Measurements from ENCODE around the gene RASAL2. TPM values are rescaled to one million over a fixed set of nuclear protein-coding genes. Genes with fewer than 3 reads are reported as not detected.

RASAL2 gene
- total and polyA plus RNA-seq, 2 of the 4 experiments (the other 2 are of a cell fraction), result 13.1 to 20.6 TPM

DNA sequence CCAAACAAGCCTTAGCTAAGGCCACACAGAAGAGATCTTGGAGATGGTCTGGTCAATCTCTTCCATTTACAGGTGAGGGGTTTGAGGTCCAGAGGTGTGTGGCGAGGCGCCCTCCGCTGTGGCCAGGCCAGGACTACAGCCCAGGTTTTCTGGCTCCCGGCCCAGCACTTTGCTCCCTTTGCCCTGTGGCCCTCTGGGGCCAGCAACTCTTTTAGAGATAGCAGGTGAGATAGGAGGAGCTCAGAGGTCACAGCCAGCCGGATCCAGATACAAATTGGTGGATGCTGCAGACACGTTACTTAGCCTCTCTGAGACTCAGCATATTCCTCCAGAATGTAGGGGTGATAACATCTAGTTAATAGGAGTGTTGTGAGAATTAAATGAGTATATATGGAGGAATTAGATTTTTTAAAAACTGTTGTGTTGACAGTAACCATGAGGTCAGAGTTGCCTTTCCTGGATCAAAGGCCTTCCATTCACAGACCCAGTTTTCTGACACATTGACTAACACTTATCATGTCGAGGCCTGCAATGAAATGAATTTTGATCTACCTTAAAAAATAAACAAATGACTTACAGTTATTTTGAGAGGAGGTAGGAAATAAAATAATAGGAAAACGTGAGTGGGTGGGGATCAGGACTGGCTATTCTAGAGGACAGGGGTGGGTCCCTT lies 435.6 kb downstream of the RASAL2 start:
- no peak overlapping the region for H4K91ac ChIP-seq (ENCODE audit: insufficient read depth, low read depth, low read length)
- H2BK20ac ChIP-seq (ENCODE audit: low read depth, low read length), result peak overlapping the region; percentile 2
- H3K4me1 ChIP-seq (ENCODE audit: control insufficient read depth, insufficient read depth, low read length), result peaks cover 14% of the 10 kb centered on the region
- H4K8ac ChIP-seq (ENCODE audit: low read depth in 2 of 2, low read length in 2 of 2), result no peak overlapping the region
- dilution Hi-C loops (cut with HindIII; ENCODE audit: low sequenced_read_pairs, unreplicated experiment) (no loop called here), intact Hi-C loops (cut with micrococcal nuclease) (loop anchor here (5.0 kb wide), 3 partner anchors 217 to 838 kb away; partner anchors contain the start of genes AXDND1 and SOAT1), in situ Hi-C loops (cut with MboI; ENCODE audit: low sequenced_read_pairs) (loop anchor here (5.0 to 10.0 kb wide), 2 partner anchors 478 to 835 kb away; partner anchors contain the start of gene AXDND1)
- H3K36me3 ChIP-seq (ENCODE audit: control insufficient read depth, insufficient read depth, low read length), result no peaks in the 10 kb centered on the region
- peak overlapping the region; percentile 16; the same call in 1 of the 2 replicates for H2AK5ac ChIP-seq (ENCODE audit: low read depth, low read length)
- no peak for DNase-seq
- WGBS, 2 experiments (ENCODE audit: extremely low coverage in 2 of 2, insufficient read length in 1 of 2), result 100% methylated on average over 2 of the region's 8 CpGs; no CpG with 5 or more reads in 1 of the 2 experiments
- no peak overlapping the region for H2BK5ac ChIP-seq (ENCODE audit: low read depth, low read length, poor library complexity, severe bottlenecking)
- BruUV-seq (replicated peaks), result no TSS peak
- H2BK120ac ChIP-seq (ENCODE audit: low read depth, low read length), result peak overlapping the region; percentile 6; the same call in 1 of the 2 replicates
- no peak overlapping the region for H3K14ac ChIP-seq (replicated peaks; ENCODE audit: low read depth, low read length)
- no peak overlapping the region for H3K4me3 ChIP-seq (ENCODE audit: insufficient read depth, low read depth, low read length)
- H3K9ac ChIP-seq (ENCODE audit: low read depth, low read length), result no peak overlapping the region
- H3K9me3 ChIP-seq (ENCODE audit: control insufficient read depth, insufficient read depth, low read length), result no peaks in the 10 kb centered on the region
- no peak overlapping the region; the same call in 1 of the 2 replicates for H3K4ac ChIP-seq (ENCODE audit: low read depth, low read length)
- H4K20me1 ChIP-seq (ENCODE audit: insufficient read depth, low read length), result no peaks in the 10 kb centered on the region; the same call in 1 of the 2 replicates
- peaks cover 6% of the 10 kb centered on the region; the same call in 1 of the 2 replicates for H3K9me1 ChIP-seq (ENCODE audit: insufficient read depth, low read length)
- H3K79me1 ChIP-seq (ENCODE audit: low read depth in 1 of 2, low read length in 2 of 2), result no peaks in the 10 kb centered on the region
- H4K5ac ChIP-seq (ENCODE audit: low read depth, low read length), result no peak overlapping the region
- ChIA-PET POLR2A (ENCODE audit: unreplicated experiment) (no interaction called here), CTCF (interaction anchor here (0.9 kb wide), 1 partner anchor 478 kb away, joined by 3 read pairs; no protein-coding TSS in a partner anchor)
- no peaks in the 10 kb centered on the region for H3K27me3 ChIP-seq (ENCODE audit: control insufficient read depth, insufficient read depth, low read length)
- TF ChIP-seq SMC3 (IDR thresholded peaks at IDR 0.05; ENCODE audit: low read depth, low read length) (no peak), CHD1 (IDR thresholded peaks at IDR 0.05; ENCODE audit: low read depth, low read length) (no peak), POLR2A (IDR thresholded peaks at IDR 0.05; ENCODE audit: low read depth, low read length) (no peak), MXI1 (IDR thresholded peaks at IDR 0.05; ENCODE audit: borderline replicate concordance, low read depth, low read length) (no peak), MAZ (IDR thresholded peaks at IDR 0.05; ENCODE audit: borderline replicate concordance, low read depth, low read length) (no peak)
- TF ChIP-seq, protein P1, sequence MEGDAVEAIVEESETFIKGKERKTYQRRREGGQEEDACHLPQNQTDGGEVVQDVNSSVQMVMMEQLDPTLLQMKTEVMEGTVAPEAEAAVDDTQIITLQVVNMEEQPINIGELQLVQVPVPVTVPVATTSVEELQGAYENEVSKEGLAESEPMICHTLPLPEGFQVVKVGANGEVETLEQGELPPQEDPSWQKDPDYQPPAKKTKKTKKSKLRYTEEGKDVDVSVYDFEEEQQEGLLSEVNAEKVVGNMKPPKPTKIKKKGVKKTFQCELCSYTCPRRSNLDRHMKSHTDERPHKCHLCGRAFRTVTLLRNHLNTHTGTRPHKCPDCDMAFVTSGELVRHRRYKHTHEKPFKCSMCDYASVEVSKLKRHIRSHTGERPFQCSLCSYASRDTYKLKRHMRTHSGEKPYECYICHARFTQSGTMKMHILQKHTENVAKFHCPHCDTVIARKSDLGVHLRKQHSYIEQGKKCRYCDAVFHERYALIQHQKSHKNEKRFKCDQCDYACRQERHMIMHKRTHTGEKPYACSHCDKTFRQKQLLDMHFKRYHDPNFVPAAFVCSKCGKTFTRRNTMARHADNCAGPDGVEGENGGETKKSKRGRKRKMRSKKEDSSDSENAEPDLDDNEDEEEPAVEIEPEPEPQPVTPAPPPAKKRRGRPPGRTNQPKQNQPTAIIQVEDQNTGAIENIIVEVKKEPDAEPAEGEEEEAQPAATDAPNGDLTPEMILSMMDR (conservative IDR thresholded peaks at IDR 0.05; ENCODE audit: low read depth, low read length), result no peak
- TF ChIP-seq, protein P2, sequence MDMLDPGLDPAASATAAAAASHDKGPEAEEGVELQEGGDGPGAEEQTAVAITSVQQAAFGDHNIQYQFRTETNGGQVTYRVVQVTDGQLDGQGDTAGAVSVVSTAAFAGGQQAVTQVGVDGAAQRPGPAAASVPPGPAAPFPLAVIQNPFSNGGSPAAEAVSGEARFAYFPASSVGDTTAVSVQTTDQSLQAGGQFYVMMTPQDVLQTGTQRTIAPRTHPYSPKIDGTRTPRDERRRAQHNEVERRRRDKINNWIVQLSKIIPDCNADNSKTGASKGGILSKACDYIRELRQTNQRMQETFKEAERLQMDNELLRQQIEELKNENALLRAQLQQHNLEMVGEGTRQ (IDR thresholded peaks at IDR 0.05; ENCODE audit: low read depth, low read length), result no peak
- no peak overlapping the region for H3K18ac ChIP-seq (ENCODE audit: low read depth, low read length)
- no peak overlapping the region for H3K4me2 ChIP-seq (ENCODE audit: low read depth, low read length)
- no peak overlapping the region for H3K23ac ChIP-seq (ENCODE audit: low read depth, low read length)
- ATAC-seq (ENCODE audit: low read depth), result no peak
- no peak overlapping the region for H2AFZ ChIP-seq (replicated peaks; ENCODE audit: low read length, poor library complexity)
- H3K27ac ChIP-seq (ENCODE audit: insufficient read depth, low read length), result no peak overlapping the region
- no peak overlapping the region for H2AK9ac ChIP-seq (replicated peaks; ENCODE audit: low read depth, low read length, poor library complexity)
- no peak overlapping the region for H2BK15ac ChIP-seq (ENCODE audit: low read depth, low read length)
- no peak overlapping the region for H3K56ac ChIP-seq (ENCODE audit: extremely low read depth, insufficient read depth, low read length)
